CD4-positive, alpha-beta T cell (primary cell): Measurements from ENCODE around the gene TLK2. TPM values are rescaled to one million over a fixed set of nuclear protein-coding genes. Genes with fewer than 3 reads are reported as not detected.

Experiments
- ATAC-seq: fragments of 200-7000 bp; cut with Tn5 transposase; one replicate; pipeline ENCODE4 v1.10.0; 2022; ENCODE audit warnings: mild to moderate bottlenecking; ENCODE audit not compliant: poor library complexity
- CTCF ChIA-PET: fragments of 350-600 bp; sonication (Branson Sonifier 250); formaldehyde crosslinking; loops from one replicate; lab custom pipeline; 2021; ENCODE audit warnings: antibody characterized with exemption, inconsistent platforms; lab: Charles Lee
- POLR2A ChIA-PET: fragments of 350-600 bp; sonication (Branson Sonifier 250); formaldehyde crosslinking; loops from one replicate; lab custom pipeline; 2021; ENCODE audit warnings: antibody characterized with exemption, inconsistent platforms; lab: Charles Lee
- DNase-seq, 14 experiments: peaks; one replicate each; pipeline ENCODE4 v3.0.0-alpha.2; 2013 to 2020; ENCODE audit warnings: mixed read lengths in 2 of 14
- H3K27ac ChIP-seq, 2 donors: one replicate each; pipeline versions ENCODE4 v1.5.1 to v1.7.0; 2013; ENCODE audit warnings: low read length in 2 of 2, low read depth in 1 of 2, mild to moderate bottlenecking in 1 of 2
- H3K27me3 ChIP-seq, 2 experiments: 1 replicate in 1 of 2; 2 replicates in 1 of 2; pipeline versions ENCODE4 v1.6.1 to v1.7.0; 2013; ENCODE audit warnings: low read length in 2 of 2, control low read depth in 1 of 2, mild to moderate bottlenecking in 1 of 2, moderate library complexity in 1 of 2; ENCODE audit not compliant: insufficient read depth in 2 of 2, control insufficient read depth in 1 of 2
- H3K36me3 ChIP-seq: one replicate; pipeline ENCODE4 v1.6.1; 2013; ENCODE audit warnings: low read length, control low read depth; ENCODE audit not compliant: insufficient read depth
- H3K4me1 ChIP-seq: one replicate; pipeline ENCODE4 v1.6.1; 2013; ENCODE audit warnings: low read length, control low read depth; ENCODE audit not compliant: insufficient read depth
- H3K4me3 ChIP-seq: one replicate; pipeline ENCODE4 v1.5.1; 2013; ENCODE audit warnings: mild to moderate bottlenecking, low read length, moderate library complexity
- H3K9me3 ChIP-seq, 2 experiments: 1 replicate in 1 of 2; 2 replicates in 1 of 2; pipeline versions ENCODE4 v1.6.1 to v1.7.0; 2013; ENCODE audit warnings: low read length in 2 of 2, mild to moderate bottlenecking in 2 of 2, control low read depth in 1 of 2, moderate library complexity in 1 of 2; ENCODE audit not compliant: control insufficient read depth in 1 of 2, insufficient read depth in 1 of 2
- H3K27ac Mint-ChIP-seq: one replicate; pipeline ENCODE4 v1.8.0; 2020; ENCODE audit warnings: mixed read lengths
- H3K27me3 Mint-ChIP-seq: one replicate; pipeline ENCODE4 v1.8.0; 2021; ENCODE audit warnings: mixed read lengths
- H3K36me3 Mint-ChIP-seq: one replicate; pipeline ENCODE4 v1.8.0; 2021; ENCODE audit warnings: low read depth, mixed read lengths
- H3K4me1 Mint-ChIP-seq: one replicate; pipeline ENCODE4 v1.8.0; 2021; ENCODE audit warnings: low read depth, mixed read lengths
- H3K4me3 Mint-ChIP-seq: one replicate; pipeline ENCODE4 v1.8.0; 2020; ENCODE audit warnings: mild to moderate bottlenecking, mixed read lengths
- H3K9me3 Mint-ChIP-seq: one replicate; pipeline ENCODE4 v1.8.0; 2020; ENCODE audit warnings: mixed read lengths
- CTCF ChIP-seq: fragments of 200-600 bp; IDR thresholded peaks from one replicate; pipeline ENCODE4 v1.8.0; 2022; ENCODE audit warnings: antibody characterized with exemption, mild to moderate bottlenecking
- intact Hi-C, 2 experiments: fragments of 100-400 bp; cut with DNase I in 1 of 2; cut with micrococcal nuclease in 1 of 2; formaldehyde crosslinking; loops; one replicate each; pipeline versions ENCODE4 v1.15.1 to v1.9.0; 2023 to 2025; cut with DNase I, micrococcal nuclease
- total RNA-seq, 174 experiments: library from RNA in 2 of 174; stranded (reverse) in 2 of 174; gene quantifications; one replicate each; pipeline ENCODE4 v1.2.3 and lab custom pipeline; 2021 to 2026

The TLK2 gene
- total RNA-seq, 2 experiments from 2014 or later = 85.3 to 86.5 TPM

GRCh38 chr17:62631936-62632924, 153.6 kb downstream of the TLK2 start:
- Histone ChIP-seq H3K36me3 (no peaks in the 10 kb centered on the region), H3K27me3 (peaks cover 2 to 13% of the 10 kb centered on the region in 2 experiments), H3K4me3 (no peak overlapping the region), H3K27ac (no peak overlapping the region), H3K4me1 (peaks cover 14% of the 10 kb centered on the region), H3K9me3 (no peaks in the 10 kb centered on the region)
- intact Hi-C loops = no loop called here
- Mint-ChIP-seq H3K9me3 (no peaks in the 10 kb centered on the region), H3K36me3 (no peaks in the 10 kb centered on the region), H3K4me1 (peaks cover 7% of the 10 kb centered on the region), H3K4me3 (no peak overlapping the region), H3K27me3 (peaks cover 4% of the 10 kb centered on the region), H3K27ac (no peak overlapping the region)
- ChIA-PET POLR2A (no interaction called here), CTCF (no interaction called here)
- DNase-seq (no peak), ATAC-seq (no peak)
- TF ChIP-seq CTCF = no peak

DNA sequence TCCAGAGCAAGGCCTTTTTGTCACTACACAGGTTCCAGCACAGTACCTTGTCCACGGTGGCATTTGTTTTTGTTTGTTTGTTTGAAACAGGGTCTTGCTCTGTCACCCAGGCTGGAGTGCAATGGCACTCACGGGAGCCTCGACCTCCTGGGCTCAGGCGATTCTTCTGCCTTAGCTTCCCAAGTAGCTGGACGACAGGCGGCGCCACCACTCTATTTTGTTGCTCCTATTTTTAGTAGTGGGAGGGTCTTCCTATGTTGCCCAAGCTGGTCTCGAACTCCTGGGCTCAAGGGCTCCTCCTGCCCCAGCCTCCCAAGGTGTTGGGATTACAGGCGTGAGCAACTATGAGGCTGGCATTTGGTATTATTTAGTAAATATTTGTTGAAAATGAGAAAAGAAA, 159.2 kb downstream of the TLK2 start:
- DNase-seq = no peak
- Histone ChIP-seq H3K9me3 (no peaks in the 10 kb centered on the region), H3K27me3 (no peaks in the 10 kb centered on the region), H3K27ac (no peak overlapping the region), H3K4me1 (no peaks in the 10 kb centered on the region), H3K4me3 (no peak overlapping the region), H3K36me3 (no peaks in the 10 kb centered on the region)
- intact Hi-C loops = no loop called here
- Mint-ChIP-seq H3K4me1 (no peaks in the 10 kb centered on the region), H3K9me3 (no peaks in the 10 kb centered on the region), H3K27me3 (no peaks in the 10 kb centered on the region), H3K36me3 (no peaks in the 10 kb centered on the region), H3K27ac (no peak overlapping the region), H3K4me3 (no peak overlapping the region)
- ATAC-seq = no peak
- no peak for TF ChIP-seq CTCF
- ChIA-PET POLR2A (no interaction called here), CTCF (no interaction called here)

GRCh38 chr17:62641153-62641552, 162.5 kb downstream of the TLK2 start:
- Histone ChIP-seq H3K27me3 (no peaks in the 10 kb centered on the region), H3K4me1 (no peaks in the 10 kb centered on the region), H3K4me3 (no peak overlapping the region), H3K27ac (no peak overlapping the region), H3K9me3 (no peaks in the 10 kb centered on the region), H3K36me3 (no peaks in the 10 kb centered on the region)
- no peaks in the 10 kb centered on the region for H3K36me3 Mint-ChIP-seq
- H3K4me1 Mint-ChIP-seq = no peaks in the 10 kb centered on the region
- intact Hi-C loops = no loop called here
- no peak overlapping the region for H3K4me3 Mint-ChIP-seq
- no peak for TF ChIP-seq CTCF
- CTCF ChIA-PET = interaction anchor here (0.7 kb wide), 1 partner anchor 890 kb away, joined by 3 read pairs; no protein-coding TSS in a partner anchor
- no peaks in the 10 kb centered on the region for H3K9me3 Mint-ChIP-seq
- DNase-seq (no peak), ATAC-seq (no peak)
- POLR2A ChIA-PET = no interaction called here
- H3K27ac Mint-ChIP-seq = no peak overlapping the region
- H3K27me3 Mint-ChIP-seq = no peaks in the 10 kb centered on the region
